ENCODE measurements around the gene ADGRF3. TPM values are rescaled to one million over a fixed set of nuclear protein-coding genes. Genes with fewer than 3 reads are reported as not detected.
A peak's percentile ranks its signal among the peaks of the same experiment; 100 is the strongest.

The ADGRF3 gene
- total and polyA plus RNA-seq, 2 of the 8 experiments (the other 6 are each of a cell fraction or from before 2014, with no cell fraction given) = 0.54 to 0.69 TPM

- TF ChIP-seq FOSL1 (IDR thresholded peaks at IDR 0.05; ENCODE audit: insufficient read depth, low read depth, low read length) (no peak), CHD2 (IDR thresholded peaks at IDR 0.05; ENCODE audit: low read length) (no peak), EP300 (IDR thresholded peaks at IDR 0.05; ENCODE audit: borderline replicate concordance in 1 of 2, low read depth in 2 of 2, low read length in 2 of 2) (peak in 1 of 2 experiments; percentile 68; a peak in 1 of 3 replicates), SIX5 (IDR thresholded peaks at IDR 0.05; ENCODE audit: low read depth, low read length) (no peak), GTF2F1 (IDR thresholded peaks at IDR 0.05; ENCODE audit: borderline replicate concordance, low read depth, low read length) (no peak), BRCA1 (IDR thresholded peaks at IDR 0.05; ENCODE audit: low read depth, low read length) (no peak), TEAD4 (IDR thresholded peaks at IDR 0.05; ENCODE audit: low read depth, low read length) (0 out of 2 replicates have a peak, but pooled peaks have one; percentile 40), CBX8 (IDR thresholded peaks at IDR 0.05; ENCODE audit: borderline replicate concordance, low read depth, low read length) (no peak), POU5F1 (IDR thresholded peaks at IDR 0.05; ENCODE audit: low read depth, low read length) (no peak), EGR1 (IDR thresholded peaks at IDR 0.05; ENCODE audit: borderline replicate concordance, low read depth, low read length) (no peak), POLR2A (IDR thresholded peaks at IDR 0.05; ENCODE audit: control extremely low read depth in 1 of 2, low read depth in 2 of 2, low read length in 2 of 2) (peak in 1 of 2 experiments; percentile 46; a peak in 2 of 3 replicates), EZH2 (IDR thresholded peaks at IDR 0.05; ENCODE audit: low read depth, low read length, severe bottlenecking) (no peak), CTCF (IDR thresholded peaks at IDR 0.05; ENCODE audit: control extremely low read depth in 1 of 3, insufficient read depth in 1 of 3, low read depth in 1 of 3, low read length in 3 of 3) (no peak), NANOG (IDR thresholded peaks at IDR 0.05; ENCODE audit: insufficient read depth, low read depth, low read length, poor library complexity, severe bottlenecking) (no peak), PHF8 (conservative IDR thresholded peaks at IDR 0.05; ENCODE audit: low read depth, low read length) (no peak), ASH2L (IDR thresholded peaks at IDR 0.05; ENCODE audit: low read length) (peak; percentile 98), SUZ12 (IDR thresholded peaks at IDR 0.05; ENCODE audit: low read length) (no peak), SP1 (IDR thresholded peaks at IDR 0.05; ENCODE audit: low read depth, low read length) (peak; percentile 96), SIRT6 (IDR thresholded peaks at IDR 0.05; ENCODE audit: low read length) (no peak), RXRA (IDR thresholded peaks at IDR 0.05; ENCODE audit: insufficient read depth, low read depth, low read length) (no peak), KDM1A (IDR thresholded peaks at IDR 0.05; ENCODE audit: borderline replicate concordance, low read length) (no peak), KDM4A (IDR thresholded peaks at IDR 0.05; ENCODE audit: low read depth, low read length, severe bottlenecking) (peak; percentile 11), CREB1 (IDR thresholded peaks at IDR 0.05) (no peak), CHD1 (IDR thresholded peaks at IDR 0.05; ENCODE audit: low read depth, low read length) (no peak)
Observed at GRCh38 chr2:26299471-26300101, 47.0 kb downstream of the ADGRF3 start (continued).
